ENCODE data around the gene FSTL4.

DNA sequence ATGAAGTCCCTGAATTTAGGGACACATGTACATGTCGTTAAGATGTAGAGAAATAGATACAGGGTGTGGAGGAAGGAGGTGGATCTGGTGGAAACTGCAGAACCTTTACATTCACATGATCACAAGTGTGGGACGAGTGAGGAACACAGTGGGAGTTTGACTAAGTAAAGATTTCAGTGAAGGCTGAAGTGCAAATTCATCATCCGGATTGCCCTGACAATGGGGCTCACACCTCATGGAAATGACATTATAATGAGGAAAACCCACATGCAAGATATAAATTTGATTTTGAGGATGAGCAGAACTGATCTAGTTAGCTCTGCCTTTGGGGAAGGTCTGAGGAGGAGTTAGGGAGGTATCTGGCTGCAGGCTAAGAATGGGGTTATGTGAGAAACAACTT is 173.9 kb downstream of the FSTL4 start:
- TF ChIP-seq POLR2A (IDR thresholded peaks at IDR 0.05; ENCODE audit: low read depth), result no peak
- TF ChIP-seq, protein P1, sequence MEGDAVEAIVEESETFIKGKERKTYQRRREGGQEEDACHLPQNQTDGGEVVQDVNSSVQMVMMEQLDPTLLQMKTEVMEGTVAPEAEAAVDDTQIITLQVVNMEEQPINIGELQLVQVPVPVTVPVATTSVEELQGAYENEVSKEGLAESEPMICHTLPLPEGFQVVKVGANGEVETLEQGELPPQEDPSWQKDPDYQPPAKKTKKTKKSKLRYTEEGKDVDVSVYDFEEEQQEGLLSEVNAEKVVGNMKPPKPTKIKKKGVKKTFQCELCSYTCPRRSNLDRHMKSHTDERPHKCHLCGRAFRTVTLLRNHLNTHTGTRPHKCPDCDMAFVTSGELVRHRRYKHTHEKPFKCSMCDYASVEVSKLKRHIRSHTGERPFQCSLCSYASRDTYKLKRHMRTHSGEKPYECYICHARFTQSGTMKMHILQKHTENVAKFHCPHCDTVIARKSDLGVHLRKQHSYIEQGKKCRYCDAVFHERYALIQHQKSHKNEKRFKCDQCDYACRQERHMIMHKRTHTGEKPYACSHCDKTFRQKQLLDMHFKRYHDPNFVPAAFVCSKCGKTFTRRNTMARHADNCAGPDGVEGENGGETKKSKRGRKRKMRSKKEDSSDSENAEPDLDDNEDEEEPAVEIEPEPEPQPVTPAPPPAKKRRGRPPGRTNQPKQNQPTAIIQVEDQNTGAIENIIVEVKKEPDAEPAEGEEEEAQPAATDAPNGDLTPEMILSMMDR (IDR thresholded peaks at IDR 0.05), result no peak
- TF ChIP-seq POLR2AphosphoS5 (IDR thresholded peaks at IDR 0.05), result no peak
